K562 (cell line): ENCODE results near the gene ECT2L. TPM values are rescaled to one million over a fixed set of nuclear protein-coding genes. Genes with fewer than 3 reads are reported as not detected.

Experiments
- ATAC-seq: fragments of 200-7000 bp; cut with Tn5 transposase; 3 replicates; pipeline ENCODE4 v1.9.1; 2020; ENCODE audit warnings: moderate library complexity
- BruUV-seq: library from RNA; stranded (reverse); fragments of 400-500 nt; replicated peaks from 2 replicates; lab custom pipeline; 2021; lab: Mats Ljungman, UMichigan
- CTCF ChIA-PET: fragments of 300-600 bp; formaldehyde crosslinking; extraction: SDS; loops from one replicate; lab custom pipeline; 2021; ENCODE audit warnings: low intra/inter-chr PET ratio; lab: Yijun Ruan, JAX
- POLR2A ChIA-PET: fragments of 300-600, 350-650 bp; sonication (Branson Sonifier 250); formaldehyde crosslinking; extraction: SDS; loops from one replicate; lab custom pipeline; 2021; ENCODE audit warnings: antibody characterized with exemption, inconsistent platforms; lab: Yijun Ruan, JAX
- DNase-seq, 4 experiments: peaks; one replicate each; pipeline versions ENCODE4 v3.0.0 to v3.0.0-alpha.2; 2011 to 2018; ENCODE audit warnings: low spot score in 3 of 4, mixed read lengths in 3 of 4; ENCODE audit errors: extremely low read depth in 1 of 4
- FAIRE-seq: peaks from 2 replicates; lab custom pipeline; 2011; peaks lifted over from hg19 to GRCh38; lab: Jason Lieb, UNC
- H2AFZ ChIP-seq: 2 replicates; pipeline ENCODE4 v1.6.0; 2011; ENCODE audit warnings: low read depth, low read length, control low read depth, inconsistent platforms
- H3K27ac ChIP-seq: fragments of 200-600 bp; 3 replicates; pipeline ENCODE4 v1.8.0; 2011; ENCODE audit warnings: low read depth, mild to moderate bottlenecking, control low read depth, inconsistent platforms, low read length, moderate library complexity, mixed read lengths; ENCODE audit errors: extremely low read depth
- H3K27me3 ChIP-seq, 2 experiments: fragments of 300-600 bp in 1 of 2; 2 replicates in 1 of 2; 3 replicates in 1 of 2; pipeline versions ENCODE4 v1.6.0 to v1.8.0; 2011; ENCODE audit warnings: inconsistent platforms in 2 of 2, low read length in 2 of 2, mild to moderate bottlenecking in 1 of 2, mixed read lengths in 1 of 2, moderate library complexity in 1 of 2; ENCODE audit not compliant: control insufficient read depth in 2 of 2, insufficient read depth in 2 of 2
- H3K36me3 ChIP-seq: fragments of 300-600 bp; 3 replicates; pipeline ENCODE4 v1.8.0; 2011; ENCODE audit warnings: mild to moderate bottlenecking, low read length, inconsistent platforms; ENCODE audit not compliant: control insufficient read depth, insufficient read depth
- H3K4me1 ChIP-seq, 2 experiments: fragments of 200-600 bp in 1 of 2; replicated peaks in 1 of 2; 2 replicates in 1 of 2; 3 replicates in 1 of 2; pipeline versions ENCODE4 v1.5.1 to v1.8.0; 2011; ENCODE audit warnings: inconsistent platforms in 2 of 2, low read length in 2 of 2, mild to moderate bottlenecking in 1 of 2, mixed read lengths in 1 of 2, moderate library complexity in 1 of 2; ENCODE audit not compliant: control insufficient read depth in 2 of 2, insufficient read depth in 2 of 2
- H3K4me2 ChIP-seq: 2 replicates; pipeline ENCODE4 v1.6.1; 2011; ENCODE audit warnings: low read length, control low read depth, inconsistent platforms, mixed read lengths; ENCODE audit not compliant: insufficient read depth
- H3K4me3 ChIP-seq: fragments of 200-600 bp; sonication (generic), shearing (Covaris generic); 2 replicates; pipeline ENCODE4 v1.5.1; 2016; ENCODE audit warnings: control low read depth, inconsistent platforms
- H3K79me2 ChIP-seq: fragments of 200-600 bp; 3 replicates; pipeline ENCODE4 v1.8.0; 2011; ENCODE audit warnings: low read length, inconsistent platforms; ENCODE audit not compliant: control insufficient read depth, insufficient read depth
- H3K9ac ChIP-seq, 2 experiments: 2 replicates each; pipeline versions ENCODE4 v1.6.0 to v1.6.1; 2011; ENCODE audit warnings: low read depth in 2 of 2, low read length in 2 of 2, control low read depth in 1 of 2, inconsistent platforms in 1 of 2, mild to moderate bottlenecking in 1 of 2, mixed read lengths in 1 of 2; ENCODE audit not compliant: insufficient read depth in 1 of 2
- H3K9me1 ChIP-seq: one replicate; pipeline ENCODE4 v1.6.0; 2011; ENCODE audit warnings: inconsistent platforms, mild to moderate bottlenecking, low read length, moderate library complexity; ENCODE audit not compliant: control insufficient read depth, insufficient read depth
- H3K9me3 ChIP-seq: replicated peaks from 2 replicates; pipeline ENCODE4 v1.5.1; 2011; ENCODE audit warnings: low read depth, low read length, inconsistent platforms; ENCODE audit not compliant: control insufficient read depth, insufficient read depth
- H4K20me1 ChIP-seq: replicated peaks from 2 replicates; pipeline ENCODE4 v1.6.1; 2011; ENCODE audit warnings: low read length, inconsistent platforms, mixed read lengths; ENCODE audit not compliant: control insufficient read depth, insufficient read depth
- CEBPG ChIP-seq, 3 experiments: fragments of 200-800 bp in 1 of 3; sonication (Bioruptor generic) in 1 of 3; sonication (generic) in 1 of 3; formaldehyde crosslinking in 1 of 3; IDR thresholded peaks in 2 of 3; conservative IDR thresholded peaks in 1 of 3; 2 replicates each; pipeline versions ENCODE4 v1.6.1 to v1.8.0; 2016 to 2022; ENCODE audit warnings: missing compliant biosample characterization in 2 of 3, missing genetic modification characterization in 2 of 3, mild to moderate bottlenecking in 1 of 3, missing genetic modification reagents in 1 of 3
- ESRRB ChIP-seq: fragments of 250-450 bp; sonication (Bioruptor Pico); IDR thresholded peaks from 2 replicates; pipeline ENCODE4 v1.5.0; 2020; ENCODE audit warnings: mild to moderate bottlenecking, moderate library complexity, borderline replicate concordance
- EZH2 ChIP-seq: IDR thresholded peaks from 2 replicates; pipeline ENCODE4 v1.6.1; 2012; ENCODE audit warnings: low read depth, mild to moderate bottlenecking, inconsistent platforms, low read length, borderline replicate concordance
- FOXJ3 ChIP-seq: sonication (generic); formaldehyde crosslinking; IDR thresholded peaks from 2 replicates; pipeline ENCODE4 v1.4.0; 2020; ENCODE audit warnings: mild to moderate bottlenecking, missing genetic modification reagents
- GATA2 ChIP-seq: sonication (generic); formaldehyde crosslinking; IDR thresholded peaks from 2 replicates; pipeline ENCODE4 v1.4.0; 2020; ENCODE audit warnings: mild to moderate bottlenecking, missing genetic modification reagents
- MXI1 ChIP-seq: IDR thresholded peaks from 2 replicates; pipeline ENCODE4 v1.6.1; 2011; ENCODE audit warnings: low read depth, mild to moderate bottlenecking, improper control_type of control experiment, low read length
- RB1 ChIP-seq: fragments of 450-650 bp; IDR thresholded peaks from 2 replicates; pipeline ENCODE4 v1.6.1; 2017; ENCODE audit warnings: low read depth, mild to moderate bottlenecking
- ZNF140 ChIP-seq: fragments of 250-450 bp; sonication (Bioruptor Pico); IDR thresholded peaks from 2 replicates; pipeline ENCODE4 v1.8.0; 2021; ENCODE audit warnings: moderate library complexity, mild to moderate bottlenecking, inconsistent platforms
- ZNF311 ChIP-seq: fragments of 250-450 bp; sonication (Bioruptor Pico); IDR thresholded peaks from 2 replicates; pipeline ENCODE4 v1.4.0; 2020; ENCODE audit warnings: mild to moderate bottlenecking, moderate library complexity
- ZNF668 ChIP-seq: fragments of 250-450 bp; sonication (Bioruptor Pico); IDR thresholded peaks from 2 replicates; pipeline ENCODE4 v1.8.0; 2022; ENCODE audit warnings: mild to moderate bottlenecking, inconsistent platforms
- WGBS: fragments of 100-300 bp; shearing (Covaris generic); methylation state at CpG from one replicate; pipeline ENCODE4 v1.1.6; 2016; ENCODE audit warnings: low coverage, mixed read lengths; ENCODE audit not compliant: insufficient coverage; ENCODE audit errors: missing lambda C conversion rate; 5-methylcytosine and 5-hydroxymethylcytosine counted together
- in situ Hi-C: fragments of 300-500 bp; cut with MboI; formaldehyde crosslinking; loops from 4 replicates; pipeline ENCODE4 v1.15.0; 2018; ENCODE audit warnings: inconsistent platforms, mixed read lengths
- intact Hi-C: fragments of 100-400 bp; cut with micrococcal nuclease; formaldehyde crosslinking; loops from 2 replicates; pipeline ENCODE4 v1.14.2; 2022
- polyA plus RNA-seq, 8 experiments: library from polyadenylated mRNA; depleted of rRNA in 4 of 8; stranded (reverse) in 5 of 8; unstranded in 3 of 8; fragments of >200 nt; fragmentation: Nextera tagmentation in 2 of 8; fragmentation: Illumina TruSeq in 1 of 8; extraction: Ambion mirVana in 2 of 8; extraction: Trizol in 1 of 8; gene quantifications; 2 replicates each; pipeline versions ENCODE4 v1.2.1 to v1.2.3, GENCODE V29; 2011 to 2014; ENCODE audit warnings: inconsistent platforms in 1 of 8, missing spikeins in 1 of 8
- total RNA-seq, 7 experiments: library from RNA; depleted of rRNA in 6 of 7; stranded (reverse); fragments of >200 nt in 6 of 7; fragmentation: Illumina TruSeq in 2 of 7; extraction: Trizol in 2 of 7; gene quantifications; 2 replicates each; pipeline versions ENCODE4 v1.2.1 to v1.2.3, GENCODE V29; 2011 to 2021; ENCODE audit warnings: low replicate concordance in 1 of 7
- TF ChIP-seq, protein P1 (sequence below): fragments of 450-650 bp; IDR thresholded peaks from 2 replicates; pipeline ENCODE4 v1.7.0; 2016; ENCODE audit warnings: borderline replicate concordance

Gene ECT2L
- total and polyA plus RNA-seq, 9 of the 15 experiments (the other 6 are each of a cell fraction or from before 2014, with no cell fraction given), result 0.03 to 0.04 TPM; not detected in 7

DNA sequence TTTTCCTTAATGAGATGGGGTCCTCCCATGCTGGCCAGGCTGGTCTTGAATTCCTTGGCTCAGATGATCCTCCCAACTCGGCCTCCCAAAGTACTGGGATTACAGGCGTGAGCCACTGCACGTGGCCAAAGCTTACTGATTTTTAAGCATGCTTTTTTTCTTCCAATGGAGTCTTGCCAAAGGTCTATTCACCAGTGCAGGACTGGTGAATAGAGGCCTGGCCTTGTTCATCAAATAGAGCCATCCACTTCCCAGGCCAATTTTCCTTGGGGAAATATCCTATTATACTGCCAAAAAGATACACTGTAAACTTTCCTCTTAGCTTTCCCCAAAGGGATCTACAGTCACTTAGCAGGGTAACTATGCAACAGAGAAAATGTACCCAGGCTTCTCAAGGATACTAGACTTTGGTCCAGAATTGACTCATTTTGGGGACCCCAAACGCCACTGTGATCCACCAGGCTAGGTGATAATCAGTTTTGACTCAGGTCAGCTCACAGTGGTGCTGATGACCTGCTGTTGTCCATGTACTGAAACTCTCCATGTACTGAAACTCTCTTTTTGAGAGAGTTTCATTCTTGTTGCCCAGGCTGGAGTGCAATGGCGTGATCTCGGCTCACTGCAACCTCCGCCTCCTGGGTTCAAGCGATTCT lies 100.3 kb downstream of the ECT2L start:
- FAIRE-seq (no peak), ATAC-seq (no peak), DNase-seq (no peak)
- H3K9me3 ChIP-seq, result no peaks in the 10 kb centered on the region
- no peak overlapping the region for H3K27ac ChIP-seq
- intact Hi-C loops, result no loop called here
- ChIA-PET CTCF (no interaction called here), POLR2A (interaction anchor here (0.5 to 0.7 kb wide), 2 partner anchors 14 to 1780 kb away, joined by 3 read pairs; no protein-coding TSS in a partner anchor)
- no peaks in the 10 kb centered on the region for H3K27me3 ChIP-seq
- in situ Hi-C loops, result no loop called here
- WGBS, result 87% methylated on average over 8 of the region's 8 CpGs
- H3K79me2 ChIP-seq, result no peaks in the 10 kb centered on the region
- BruUV-seq, result no TSS peak
- peaks cover 5% of the 10 kb centered on the region; the same call in 1 of the 3 replicates for H3K36me3 ChIP-seq
- no peak overlapping the region for H3K9ac ChIP-seq
- H3K4me3 ChIP-seq, result no peak overlapping the region
- no peak overlapping the region for H3K4me2 ChIP-seq
- no peaks in the 10 kb centered on the region for H4K20me1 ChIP-seq
- H3K4me1 ChIP-seq, result no peaks in the 10 kb centered on the region
- no peak overlapping the region for H2AFZ ChIP-seq
- no peaks in the 10 kb centered on the region for H3K9me1 ChIP-seq
- TF ChIP-seq, protein P1, sequence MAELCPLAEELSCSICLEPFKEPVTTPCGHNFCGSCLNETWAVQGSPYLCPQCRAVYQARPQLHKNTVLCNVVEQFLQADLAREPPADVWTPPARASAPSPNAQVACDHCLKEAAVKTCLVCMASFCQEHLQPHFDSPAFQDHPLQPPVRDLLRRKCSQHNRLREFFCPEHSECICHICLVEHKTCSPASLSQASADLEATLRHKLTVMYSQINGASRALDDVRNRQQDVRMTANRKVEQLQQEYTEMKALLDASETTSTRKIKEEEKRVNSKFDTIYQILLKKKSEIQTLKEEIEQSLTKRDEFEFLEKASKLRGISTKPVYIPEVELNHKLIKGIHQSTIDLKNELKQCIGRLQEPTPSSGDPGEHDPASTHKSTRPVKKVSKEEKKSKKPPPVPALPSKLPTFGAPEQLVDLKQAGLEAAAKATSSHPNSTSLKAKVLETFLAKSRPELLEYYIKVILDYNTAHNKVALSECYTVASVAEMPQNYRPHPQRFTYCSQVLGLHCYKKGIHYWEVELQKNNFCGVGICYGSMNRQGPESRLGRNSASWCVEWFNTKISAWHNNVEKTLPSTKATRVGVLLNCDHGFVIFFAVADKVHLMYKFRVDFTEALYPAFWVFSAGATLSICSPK, result no peak
- TF ChIP-seq ESRRB (CRISPR knock-in tag) (no peak), MXI1 (no peak), FOXJ3 (CRISPR knock-in tag) (no peak), RB1 (no peak), ZNF668 (no peak), GATA2 (CRISPR knock-in tag) (no peak), EZH2 (no peak), ZNF311 (CRISPR knock-in tag) (no peak), ZNF140 (no peak), CEBPG (CRISPR knock-in tag; IDR thresholded peaks at IDR 0.05) (no peak), CEBPG (tag; conservative IDR thresholded peaks at IDR 0.05 in 1 of 2, IDR thresholded peaks at IDR 0.05 in 1 of 2) (no peak)
